Stimulated activated CD4-positive, alpha-beta T cell treated with anti-CD3 and anti-CD28 coated beads, Interleukin-4, amount 100 ng/mL, for 48 hours (primary cell): ENCODE data around the gene TTC6.
"Not testable (repeated sequence)": the region's sequence is repeated elsewhere in the genome, so short reads cannot be mapped to it uniquely, and the experiment has no call there.

ENCODE experiments used
- DNase-seq, 2 donors: peaks; one replicate each; pipeline ENCODE4 v3.0.0-alpha.2; 2020; ENCODE audit warnings: low read depth in 2 of 2

The TTC6 gene

DNA sequence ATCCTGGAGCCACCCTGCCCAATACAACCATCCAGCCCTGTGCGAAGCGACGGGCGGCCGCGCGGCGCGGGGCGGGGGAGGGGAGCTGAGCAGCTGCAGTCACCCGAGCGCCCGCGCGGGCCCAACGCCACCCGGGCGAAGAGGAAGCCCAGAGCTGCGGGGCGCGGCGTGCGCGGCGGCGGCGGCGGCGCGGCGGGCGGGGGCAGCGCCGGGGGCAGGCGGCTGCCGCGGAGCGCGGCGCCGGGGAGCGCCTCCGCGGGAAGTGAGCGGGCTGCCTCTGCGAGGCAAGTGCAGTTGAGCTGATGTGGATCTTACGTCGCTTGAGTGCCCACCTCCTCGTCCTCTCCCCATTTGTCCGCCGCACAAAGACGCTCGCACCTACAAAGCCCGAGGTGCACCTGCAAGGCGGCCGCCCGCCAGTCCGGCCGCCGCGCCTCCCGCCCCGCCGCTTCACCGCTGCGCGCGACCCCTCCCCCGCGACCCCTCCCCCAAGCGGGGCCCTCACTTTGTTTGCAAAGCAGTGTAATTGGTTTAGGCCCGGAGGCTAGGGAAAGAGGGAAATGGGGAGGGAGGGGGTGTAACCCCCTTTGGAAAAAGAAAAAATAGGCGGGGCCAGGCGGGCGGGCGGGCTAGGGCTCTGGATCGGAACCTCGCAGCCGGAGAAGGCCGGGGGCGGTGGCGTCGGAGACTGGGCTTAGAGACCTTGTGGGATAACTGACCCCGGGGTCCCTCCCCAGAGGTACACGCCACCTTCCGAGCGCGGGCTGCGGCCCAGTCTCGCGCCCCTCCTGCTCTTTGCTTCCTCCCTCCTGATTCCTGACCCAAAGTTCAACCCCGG, at the start of gene TTC6, which contains the start of gene FOXA1:
TSS of gene TTC6 (plus strand) at position 659 of the 838 bp plus-strand sequence. CDS start 26,436 bp downstream, outside the sequence.
TSS of gene FOXA1 (minus strand) at position 279 of the 838 bp plus-strand sequence. CDS start at position 2, 277 bp downstream.
- DNase-seq, result no peak

DNA sequence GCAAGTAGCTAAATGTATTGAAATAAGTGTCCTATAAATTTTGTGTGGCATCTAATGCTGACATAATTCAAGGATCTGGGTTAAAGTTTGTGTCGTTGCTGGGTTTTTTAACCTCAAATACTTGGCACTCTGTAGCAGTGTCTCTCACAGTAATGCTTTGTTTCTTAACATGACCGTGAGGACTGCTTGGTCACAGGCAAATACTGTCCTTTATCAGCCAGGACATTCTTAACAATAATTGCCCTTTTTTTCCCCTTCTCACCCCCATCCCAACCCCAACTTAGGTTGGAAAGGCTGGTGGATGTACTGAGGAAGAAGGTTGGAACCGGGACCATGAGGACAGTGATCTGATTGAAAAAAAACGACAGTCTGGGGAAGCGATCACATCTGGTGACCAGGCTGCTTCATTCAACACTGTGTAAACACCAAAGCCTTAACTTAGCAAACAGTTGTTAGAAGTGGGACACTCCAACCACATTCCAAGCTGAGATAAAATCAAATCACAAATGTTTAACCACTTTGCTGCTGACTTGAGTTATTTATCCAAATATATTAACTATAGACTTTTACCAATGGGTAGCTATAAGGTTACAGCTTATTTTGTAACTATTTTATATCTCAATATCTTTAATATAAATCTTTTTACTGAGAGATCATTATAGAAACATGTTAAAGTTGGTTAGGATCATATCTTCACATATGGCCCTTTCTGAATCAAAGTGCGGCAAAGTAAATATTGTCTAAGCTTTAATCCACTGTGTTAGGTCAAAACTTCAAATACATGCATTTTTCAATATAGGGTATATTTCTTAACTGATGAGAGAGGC, 48.6 kb upstream of the TTC6 start:
- DNase-seq, result no peak

DNA sequence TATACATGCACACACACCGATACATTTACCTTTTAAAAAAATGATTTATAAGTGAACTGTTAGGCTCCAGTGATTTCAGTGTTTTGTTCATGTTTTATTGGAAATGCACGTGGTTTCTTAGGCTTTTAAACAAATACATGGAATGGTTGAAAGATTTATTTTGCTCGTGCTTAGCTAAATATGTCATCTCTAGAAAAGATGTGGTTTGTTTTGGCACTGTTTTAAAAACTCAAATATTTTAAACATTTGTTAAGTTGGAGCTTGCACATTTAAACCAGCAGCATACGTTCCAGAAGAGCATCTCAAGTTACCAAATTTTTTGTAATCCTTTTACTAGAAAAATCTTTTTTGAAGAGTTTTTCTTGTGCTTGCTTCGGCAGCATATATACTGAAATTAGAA, 44.9 kb upstream of the TTC6 start:
- DNase-seq, result no peak

DNA sequence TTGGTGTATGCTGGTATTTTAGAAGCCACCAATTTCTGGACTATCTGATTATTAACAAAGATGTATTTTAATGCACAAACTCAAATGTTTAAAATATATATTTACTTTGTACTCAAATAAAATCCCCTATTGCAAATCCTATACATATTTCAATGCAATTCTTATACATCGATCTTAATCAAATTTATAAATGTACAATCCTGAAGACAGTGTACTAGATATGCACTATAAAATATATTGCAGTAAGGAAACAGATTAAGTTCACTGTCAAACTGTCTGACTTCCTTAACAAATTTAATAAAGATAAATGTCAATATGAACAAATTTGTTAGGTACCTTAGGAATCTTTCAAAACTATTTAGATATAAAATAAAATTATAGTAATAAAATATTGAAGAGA, 44.3 kb upstream of the TTC6 start:
- DNase-seq, result no peak

DNA sequence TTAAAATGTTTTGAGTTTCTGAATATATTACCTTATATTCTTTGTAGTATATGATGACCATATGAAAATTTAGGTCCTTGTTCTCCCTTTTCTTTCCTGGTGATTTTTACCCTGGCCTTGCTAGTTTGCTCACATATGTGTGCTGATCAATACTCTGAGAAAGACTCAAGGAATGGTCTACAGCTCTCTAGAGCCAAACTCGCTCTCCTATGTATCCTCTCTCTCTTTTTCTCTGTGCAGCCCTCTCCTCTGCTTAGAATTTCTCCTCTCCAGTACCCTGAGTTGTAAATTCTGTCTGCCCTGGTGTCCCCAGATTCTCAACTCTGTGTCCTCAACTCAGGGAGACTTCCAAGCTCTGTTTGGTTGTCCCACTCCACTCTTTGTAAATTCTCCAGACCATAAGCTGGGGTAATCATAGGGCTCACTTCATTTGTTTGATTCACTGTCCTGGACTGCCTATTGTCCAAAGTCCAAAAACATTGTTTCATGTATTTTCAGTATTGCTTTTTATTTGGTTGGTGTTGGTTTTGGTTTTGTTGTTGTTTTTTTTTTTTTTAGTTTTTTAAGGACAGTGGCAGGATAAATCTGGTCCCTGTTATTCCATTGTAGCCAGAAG, 41.4 kb upstream of the TTC6 start:
- no peak for DNase-seq

- DNase-seq, result not testable (repeated sequence)
These were observed 39.8 kb upstream of the TTC6 start for GRCh38 chr14:37555596-37555995.

- DNase-seq, result no peak
These were observed 36.7 kb upstream of the TTC6 start for GRCh38 chr14:37558740-37559139.

- DNase-seq, result no peak
These were observed 36.0 kb upstream of the TTC6 start for GRCh38 chr14:37559386-37559785.

- DNase-seq, result no peak
These were observed 32.2 kb upstream of the TTC6 start for GRCh38 chr14:37563189-37563588.

GRCh38 chr14:37565550-37565949, 29.9 kb upstream of the TTC6 start:
- no peak for DNase-seq

DNA sequence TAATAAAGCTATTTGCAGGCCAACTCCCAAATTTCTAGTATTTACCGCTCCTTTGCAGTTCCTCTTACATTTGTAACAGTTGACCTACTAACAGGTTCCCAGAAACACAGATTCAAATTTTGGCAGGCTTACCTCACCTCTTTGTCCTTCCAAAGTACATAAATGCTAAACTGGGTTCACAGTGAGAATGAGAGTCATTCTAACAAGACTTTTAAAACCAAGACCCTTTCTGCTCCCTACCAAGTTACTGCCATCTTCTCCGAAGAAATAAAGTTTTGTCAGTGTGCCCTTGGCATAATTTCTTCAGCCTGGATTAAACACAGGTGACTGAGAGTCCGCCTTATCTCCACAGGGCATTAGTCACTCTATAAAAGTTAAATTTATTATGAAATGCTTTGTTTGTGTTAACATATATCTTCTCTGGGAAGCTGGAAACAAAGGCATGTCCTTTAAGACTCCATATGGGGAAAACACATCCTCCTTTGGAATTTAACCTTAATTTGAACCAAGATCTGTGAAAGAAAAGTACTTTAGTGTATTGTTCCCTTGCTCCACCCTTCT, 28.5 kb upstream of the TTC6 start:
- DNase-seq, result no peak

GRCh38 chr14:37569729-37570128, 25.7 kb upstream of the TTC6 start:
- no peak for DNase-seq

DNA sequence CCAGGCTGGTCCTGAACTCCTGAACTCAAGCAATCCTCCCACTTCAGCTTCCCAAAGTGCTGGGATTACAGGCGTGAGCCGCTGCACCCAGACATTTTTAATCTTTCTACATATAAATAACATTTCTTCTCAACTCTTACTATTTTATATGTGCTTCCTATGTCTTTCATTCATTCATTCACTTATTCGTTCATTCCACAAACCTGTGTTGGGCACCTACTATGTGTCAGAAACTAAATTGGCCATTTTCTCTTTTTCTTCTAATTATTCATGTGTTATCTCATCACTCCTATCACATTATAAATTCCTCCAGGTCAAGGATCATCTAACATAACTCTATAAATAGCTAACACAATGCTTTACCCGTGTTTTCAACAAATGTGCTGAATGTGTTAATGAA, 24.0 kb upstream of the TTC6 start:
- DNase-seq, result no peak

DNA sequence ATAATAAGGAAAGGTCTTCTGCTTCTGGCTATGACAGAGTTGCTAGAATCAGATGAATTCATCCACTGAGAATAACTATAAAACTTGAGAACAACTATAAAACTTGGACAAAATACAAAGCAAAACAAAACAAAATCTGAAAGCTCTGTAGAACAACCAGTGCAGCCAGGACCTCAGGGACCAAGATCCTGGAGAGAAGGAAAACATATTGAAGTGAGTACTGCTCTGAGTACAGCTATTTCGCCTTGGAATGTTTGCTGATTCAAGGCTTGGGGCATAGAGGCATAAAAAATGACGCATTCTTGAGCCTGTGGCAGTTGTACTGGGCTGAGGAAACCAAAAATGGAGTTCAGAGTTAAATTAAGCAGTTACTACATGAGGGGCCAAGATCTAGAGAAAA, 22.1 kb upstream of the TTC6 start:
- no peak for DNase-seq

- DNase-seq, result no peak
These were observed 16.2 kb upstream of the TTC6 start for GRCh38 chr14:37579274-37579673.

DNA sequence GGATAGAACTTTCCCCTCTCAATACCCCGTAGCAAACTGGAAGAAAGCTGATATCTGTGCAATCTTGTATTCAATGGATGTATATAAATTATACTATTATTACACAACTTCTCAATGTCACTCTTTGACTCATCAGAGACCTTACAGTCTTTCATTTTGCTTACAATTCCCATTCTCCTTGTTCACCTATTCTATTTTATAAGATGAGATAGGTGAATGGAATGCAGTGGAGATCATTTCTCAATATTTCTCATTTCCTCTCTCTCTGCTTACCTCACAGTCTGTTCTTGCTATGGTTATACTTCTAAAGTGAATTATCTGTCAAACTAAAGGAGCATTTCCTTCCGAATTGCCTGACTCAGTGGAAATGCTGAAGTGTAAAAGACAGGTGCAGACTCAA, 15.3 kb upstream of the TTC6 start:
- no peak for DNase-seq

DNA sequence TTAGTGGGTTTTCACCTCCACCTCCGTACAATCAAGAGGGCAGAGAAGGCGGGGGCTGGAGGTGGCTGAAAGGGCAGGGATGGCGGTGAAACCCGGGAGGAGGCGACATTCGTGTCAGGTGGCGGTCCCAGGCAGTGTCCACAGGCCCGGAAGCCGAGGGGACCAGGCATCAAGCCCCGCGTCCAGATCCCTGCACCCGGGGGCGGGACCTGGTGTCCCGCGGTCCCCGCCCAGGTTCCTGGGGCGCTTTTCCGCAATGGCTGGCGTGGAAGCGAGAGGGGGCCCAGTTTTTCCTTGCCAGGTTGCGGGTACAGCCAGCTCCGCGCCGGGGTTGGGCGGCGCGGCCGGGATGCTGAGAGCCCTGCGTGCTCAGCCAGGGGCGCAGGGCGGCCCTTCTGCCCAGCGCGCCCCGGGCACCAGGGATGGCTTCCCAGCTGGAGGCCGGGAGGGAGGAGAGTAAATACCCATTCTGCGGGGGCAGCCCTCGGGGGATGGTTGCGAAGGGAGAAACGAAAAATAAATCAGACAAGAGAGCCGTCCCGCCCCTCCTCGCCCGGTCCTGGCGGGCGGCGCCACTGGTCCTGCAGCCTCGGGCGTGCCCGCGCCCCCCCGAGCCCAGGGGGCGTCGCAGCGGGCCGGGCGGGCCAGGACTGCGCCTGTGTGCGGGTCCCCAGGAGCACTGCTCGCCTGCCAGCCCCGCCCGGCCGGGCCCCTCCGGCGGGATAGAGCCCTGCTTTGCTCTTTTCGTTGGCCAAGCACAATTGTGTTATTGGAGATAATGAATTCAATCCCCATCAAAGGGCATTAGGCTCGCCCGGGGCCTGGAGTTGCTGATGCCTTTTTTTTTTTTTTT, 11.8 kb upstream of the TTC6 start:
- DNase-seq, result no peak

DNA sequence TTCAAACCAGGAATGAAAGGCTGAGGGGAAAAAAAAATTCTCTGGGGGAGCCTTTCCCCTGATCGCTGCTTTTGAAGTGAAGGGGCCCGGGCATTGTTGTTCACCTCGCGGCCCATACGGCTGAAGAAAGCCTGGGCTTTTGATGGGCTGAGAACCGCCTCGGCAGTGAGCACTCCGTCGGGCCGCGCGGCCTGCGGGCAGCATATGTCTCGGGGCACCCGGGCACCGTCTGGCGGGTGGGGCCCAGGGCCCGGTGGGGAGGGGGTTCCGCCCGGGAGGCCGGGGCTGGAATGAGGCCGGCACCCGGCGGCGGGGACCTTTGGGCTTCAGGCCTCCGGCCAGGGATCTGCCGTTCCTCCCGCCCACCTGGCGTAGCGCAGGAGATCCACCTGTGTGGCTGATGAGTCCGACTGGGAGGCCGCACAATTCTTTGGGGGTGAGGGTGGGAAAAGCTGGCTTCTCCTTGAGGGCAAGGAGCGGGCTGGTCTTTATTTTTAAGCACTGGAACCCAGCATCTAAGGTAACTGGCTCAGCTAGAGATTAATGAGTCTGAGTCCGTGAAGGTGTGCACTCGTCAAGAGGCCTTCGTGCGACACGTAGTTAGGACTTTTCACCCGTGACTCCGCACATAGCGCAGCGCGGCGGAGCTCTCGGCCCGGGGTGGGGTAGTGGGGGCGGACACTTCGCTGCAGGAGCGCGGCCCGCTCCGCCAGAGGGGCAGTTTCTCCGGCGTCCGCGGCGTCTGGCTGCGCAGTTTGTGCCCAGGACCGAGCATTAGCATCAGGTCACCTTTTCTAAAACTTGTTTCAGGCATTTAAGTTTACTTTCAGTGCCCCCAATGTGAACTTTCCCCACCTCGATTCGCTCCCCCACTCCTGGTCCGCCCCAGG, 11.0 kb upstream of the TTC6 start:
- DNase-seq, result no peak

- DNase-seq, result no peak
These were observed 10.3 kb upstream of the TTC6 start for GRCh38 chr14:37585101-37585511.
